ENCODE results near the gene HOXA4.

The HOXA4 gene

DNA sequence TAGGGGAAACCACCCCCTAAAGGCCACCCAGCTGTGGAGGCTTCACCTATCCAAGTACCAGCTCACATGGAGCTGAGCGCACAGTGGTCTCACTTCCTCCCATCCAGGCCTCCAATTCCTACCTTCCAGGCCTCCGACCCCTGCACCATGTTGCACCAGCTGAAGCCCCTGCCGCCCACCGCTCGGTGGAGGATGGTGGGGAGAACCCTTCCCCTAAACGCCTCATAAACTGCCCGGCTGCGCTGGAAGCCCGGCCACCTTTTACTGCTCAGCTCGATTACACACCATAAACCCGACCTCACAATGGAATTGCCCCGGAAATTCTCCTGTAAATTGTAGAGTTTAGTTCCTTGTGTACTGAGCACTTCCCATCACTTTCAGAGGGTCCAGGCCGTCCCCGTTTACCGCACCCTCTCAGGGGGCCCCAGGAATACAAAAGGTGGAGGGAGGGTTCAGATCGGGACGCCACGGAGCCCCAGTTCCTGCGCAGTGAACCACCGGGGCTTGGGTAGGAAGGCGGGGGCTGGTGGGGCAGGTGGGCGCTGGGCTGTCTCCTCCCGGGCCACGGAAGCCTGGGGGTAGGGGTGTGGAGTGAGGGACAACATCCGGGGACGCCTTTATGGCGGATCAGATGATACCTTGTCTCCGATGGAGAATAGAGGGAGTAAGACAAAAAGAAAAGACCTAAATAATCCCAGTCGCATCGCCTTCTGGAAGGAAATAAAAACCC is 27.3 kb upstream of the HOXA4 start:
- DNase-seq, result no peak

DNA sequence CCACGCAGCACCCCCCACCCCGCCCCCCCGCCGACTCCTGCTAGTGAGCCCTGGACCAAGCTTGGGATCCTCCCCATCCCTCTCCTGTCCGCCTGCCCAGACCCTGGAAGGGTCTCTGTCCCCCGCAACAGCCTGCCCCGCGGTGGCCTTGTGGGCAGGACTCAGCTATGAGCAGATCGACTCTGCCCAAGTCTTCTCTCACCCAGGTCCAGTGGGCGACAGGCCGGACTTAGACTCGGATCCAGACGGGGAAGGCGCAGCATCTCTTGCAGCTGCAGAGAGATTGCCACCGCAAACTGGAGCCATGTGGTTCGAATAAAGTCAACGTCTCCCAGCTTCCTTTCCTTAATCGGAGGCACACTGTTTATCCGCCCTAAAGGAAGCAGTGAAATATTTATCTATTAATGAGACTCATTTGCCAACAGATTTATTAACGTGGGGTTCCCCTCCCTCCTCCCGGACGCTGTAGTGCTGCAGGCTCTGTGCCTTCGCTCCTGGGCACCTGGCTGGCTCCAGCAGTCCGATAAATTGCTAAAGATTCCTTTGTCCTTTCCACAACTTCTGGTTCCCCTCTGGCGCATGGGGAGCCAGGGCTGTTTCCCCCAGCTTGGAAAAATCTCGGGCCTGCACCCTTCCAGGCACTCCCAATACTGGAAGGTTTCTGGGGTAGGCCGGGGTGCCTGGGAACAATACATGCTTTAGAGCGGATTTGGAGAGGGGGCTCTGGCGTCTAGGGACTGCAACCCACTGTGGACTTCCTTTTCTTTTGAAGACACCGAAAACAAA is 26.6 kb upstream of the HOXA4 start:
- DNase-seq, result no peak

DNA sequence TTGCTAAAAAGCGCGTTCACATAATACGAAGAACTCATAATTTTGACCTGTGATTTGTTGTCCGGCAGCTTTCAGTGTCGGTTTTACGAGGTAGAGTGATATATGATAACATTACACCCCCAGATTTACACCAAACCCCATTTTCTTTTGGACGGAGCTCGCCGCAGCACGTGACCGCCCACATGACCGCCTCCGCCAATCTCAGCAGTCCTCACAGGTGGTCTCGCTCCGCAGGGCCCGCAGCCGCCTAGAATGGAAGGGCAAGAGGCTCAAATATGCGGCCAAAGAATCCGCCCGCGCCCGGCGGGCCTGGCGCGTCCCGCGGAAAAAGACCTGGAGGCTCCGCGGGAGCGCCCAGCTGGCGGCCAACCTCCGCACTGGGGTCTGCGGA is 25.9 kb upstream of the HOXA4 start, which contains the start of gene HOXA7:
TSS of gene HOXA7 (minus strand) at position 168 of the 391 bp plus-strand sequence. CDS start at position 38, 130 bp downstream.
- peak; percentile 79 for DNase-seq

DNA sequence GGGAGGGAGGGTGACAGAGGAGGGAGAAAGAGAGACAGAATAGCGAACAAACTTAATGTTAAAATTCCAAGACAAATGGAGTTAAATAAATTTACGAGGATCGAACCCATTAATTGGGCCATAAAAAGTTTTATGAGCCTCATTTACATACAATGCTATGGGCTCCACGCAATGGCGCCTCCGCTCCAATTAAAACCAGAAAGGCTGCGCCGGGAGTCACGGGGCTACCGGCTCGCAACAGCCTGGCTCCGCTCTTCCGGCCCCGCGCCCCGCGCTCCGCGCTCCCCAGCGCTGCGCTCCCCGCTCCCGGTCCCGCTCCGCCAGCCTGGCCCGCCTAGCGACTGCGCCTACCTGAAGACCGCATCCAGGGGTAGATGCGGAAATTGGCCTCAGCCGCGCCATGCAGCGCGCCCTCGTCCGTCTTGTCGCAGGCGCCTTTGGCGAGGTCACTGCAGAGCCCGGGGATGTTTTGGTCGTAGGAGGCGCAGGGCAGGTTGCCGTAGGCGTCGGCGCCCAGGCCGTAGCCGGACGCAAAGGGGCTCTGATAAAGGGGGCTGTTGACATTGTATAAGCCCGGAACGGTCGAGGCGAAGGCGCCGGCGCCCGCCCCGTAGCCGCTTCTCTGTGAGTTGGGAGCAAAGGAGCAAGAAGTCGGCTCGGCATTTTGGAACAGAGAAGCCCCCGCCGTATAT is 25.4 kb upstream of the HOXA4 start:
- peak; percentile 65 for DNase-seq

DNA sequence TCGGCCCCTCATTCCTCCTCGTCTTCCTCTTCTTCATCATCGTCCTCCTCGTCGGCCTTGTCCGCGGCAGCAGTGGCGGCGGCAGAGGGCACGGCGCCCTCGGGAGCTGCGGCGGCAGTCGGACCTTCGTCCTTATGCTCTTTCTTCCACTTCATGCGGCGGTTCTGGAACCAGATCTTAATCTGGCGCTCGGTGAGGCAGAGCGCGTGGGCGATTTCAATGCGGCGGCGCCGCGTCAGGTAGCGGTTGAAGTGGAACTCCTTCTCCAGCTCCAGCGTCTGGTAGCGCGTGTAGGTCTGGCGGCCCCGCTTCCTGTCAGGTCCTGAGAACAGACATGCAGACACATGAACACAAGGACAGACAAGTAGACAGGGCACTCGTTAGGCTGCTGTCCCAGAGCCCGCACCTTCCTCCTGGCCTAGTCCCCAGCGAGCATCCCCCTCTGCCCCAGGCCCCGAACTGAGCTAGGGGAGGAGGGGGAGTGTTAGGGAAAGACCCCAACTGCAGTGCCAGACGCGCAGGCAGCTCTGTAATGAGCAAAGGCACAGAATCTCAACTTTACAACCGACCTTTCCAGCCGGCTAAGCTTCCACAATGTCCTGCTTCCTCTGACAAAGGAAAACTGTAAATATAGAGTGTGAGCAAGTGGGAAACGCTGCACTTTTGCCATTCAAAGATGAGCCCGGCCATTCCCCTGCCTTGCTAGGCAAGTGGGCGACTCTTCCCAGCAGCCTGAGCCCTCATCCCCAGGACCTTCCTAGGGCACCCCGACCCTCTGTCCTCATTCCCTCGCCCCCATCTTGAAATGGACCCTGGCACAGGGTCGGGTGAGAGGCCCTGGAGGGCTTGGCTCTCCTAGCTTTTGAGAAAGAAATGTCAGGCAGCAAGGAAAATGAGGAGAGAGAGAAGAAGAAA is 24.6 kb upstream of the HOXA4 start:
- DNase-seq, result no peak

DNA sequence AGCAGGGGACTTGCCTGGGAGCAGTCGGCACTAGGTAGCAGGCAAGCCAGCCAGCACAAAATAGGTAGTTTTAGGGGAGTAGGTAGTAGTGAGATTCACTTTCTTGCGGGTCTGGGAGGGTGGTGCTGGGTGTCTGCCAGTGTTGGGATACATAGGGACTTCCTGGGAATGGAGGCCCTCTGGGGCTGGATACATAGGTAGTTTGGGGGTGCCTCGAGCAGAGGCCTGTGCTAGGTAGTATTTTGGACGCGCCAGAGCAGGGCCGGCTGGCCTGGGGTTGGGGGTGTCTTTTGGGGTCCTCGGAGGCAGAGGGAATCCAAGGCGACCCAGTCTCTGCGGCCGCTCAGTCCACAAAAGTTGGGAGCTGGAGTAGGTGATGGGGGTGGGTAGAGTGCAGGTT is 23.8 kb upstream of the HOXA4 start:
- DNase-seq, result no peak

DNA sequence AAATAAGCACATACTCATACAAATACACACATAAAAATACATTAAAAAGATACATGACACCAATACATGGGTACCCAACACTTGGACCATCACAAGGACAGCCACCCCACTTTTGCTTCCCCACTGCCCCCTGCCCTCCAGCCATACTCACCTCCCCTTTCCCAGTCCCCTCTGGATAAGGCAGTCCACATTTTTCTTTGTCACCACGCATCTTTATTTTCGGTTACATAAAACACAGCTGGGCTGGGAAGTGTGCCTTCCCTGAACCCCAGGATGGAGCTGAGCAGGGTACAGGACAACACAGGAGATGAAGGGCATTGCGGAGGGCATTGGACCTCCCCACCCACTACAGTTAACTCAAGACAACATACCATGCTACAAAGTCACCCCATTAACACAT is 23.0 kb upstream of the HOXA4 start:
- no peak for DNase-seq

DNA sequence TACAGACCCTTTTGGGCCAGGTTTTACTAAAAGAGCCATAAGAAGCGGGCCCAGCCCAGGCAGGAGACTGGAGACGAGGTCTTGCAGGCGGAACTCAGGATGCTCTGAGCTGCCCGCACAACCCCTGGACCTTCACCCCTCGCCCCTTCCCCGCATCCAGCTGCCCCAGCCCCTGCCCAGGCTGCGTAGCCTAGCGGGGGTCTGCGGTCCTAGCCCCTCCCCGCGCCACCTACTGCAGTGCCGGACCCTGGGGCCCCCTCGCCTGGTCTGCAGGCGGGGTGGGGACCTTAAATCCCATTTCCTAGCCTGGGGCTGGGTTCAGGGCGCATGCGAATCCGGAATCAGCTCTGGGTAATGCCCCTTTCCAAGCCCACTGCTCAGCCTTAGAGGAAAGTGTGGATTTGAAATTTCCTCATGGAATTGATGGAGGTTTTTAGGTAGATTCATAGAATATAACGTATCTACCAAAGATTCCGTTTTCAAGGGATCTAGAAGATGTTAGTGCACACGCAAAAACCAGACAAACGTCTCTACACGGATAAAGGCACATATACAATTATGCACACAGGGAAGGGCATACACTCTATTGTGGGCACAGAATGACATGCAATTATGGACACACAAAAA is 22.4 kb upstream of the HOXA4 start:
- DNase-seq, result no peak

DNA sequence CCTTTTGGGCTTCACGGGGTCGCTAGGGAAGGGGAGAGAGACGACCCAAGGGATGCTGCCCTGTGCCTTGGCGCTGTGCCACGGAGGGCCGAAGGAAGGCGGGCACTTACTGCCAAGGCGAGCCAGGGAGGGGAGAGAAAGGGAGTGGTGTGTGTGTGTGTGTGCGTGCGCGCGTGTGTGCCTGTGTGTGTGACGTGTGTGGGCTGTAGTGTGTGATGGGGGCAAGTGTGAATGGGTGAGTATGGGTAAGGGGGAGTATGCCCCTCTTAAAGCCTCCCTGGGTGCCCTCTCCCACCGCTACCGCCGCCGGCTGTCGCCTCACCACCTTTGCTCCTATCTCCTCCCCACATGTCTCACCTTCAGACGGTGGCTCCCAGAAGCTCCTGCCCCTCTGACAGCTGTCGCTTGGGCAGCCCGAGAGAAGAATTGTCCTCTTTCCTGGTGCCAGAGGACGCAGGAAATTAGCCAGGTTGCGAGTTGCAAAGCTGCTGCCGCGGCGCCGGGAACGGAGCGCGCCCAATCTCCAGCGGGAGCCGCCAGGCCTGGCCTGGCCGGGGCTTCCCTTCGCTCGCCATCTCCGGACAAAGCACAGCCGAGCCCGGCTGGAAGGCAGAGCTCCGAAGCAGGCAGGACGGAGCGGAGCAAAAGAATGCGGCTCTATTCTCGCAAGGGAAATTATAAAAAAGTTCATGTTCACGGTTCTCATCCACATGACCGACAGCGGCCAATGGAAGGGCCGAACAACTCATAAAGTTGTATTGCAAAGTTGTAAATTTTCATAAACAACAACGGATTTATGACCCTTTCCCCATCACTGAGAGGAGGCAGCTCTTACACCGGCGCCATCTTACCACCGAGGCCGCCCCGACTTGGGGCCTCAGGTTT is 21.6 kb upstream of the HOXA4 start, which contains the start of gene HOXA3:
TSS of gene HOXA3 (minus strand) at position 653 of the 885 bp plus-strand sequence. CDS start 41,943 bp downstream, outside the sequence.
- peak; percentile 40 for DNase-seq

DNA sequence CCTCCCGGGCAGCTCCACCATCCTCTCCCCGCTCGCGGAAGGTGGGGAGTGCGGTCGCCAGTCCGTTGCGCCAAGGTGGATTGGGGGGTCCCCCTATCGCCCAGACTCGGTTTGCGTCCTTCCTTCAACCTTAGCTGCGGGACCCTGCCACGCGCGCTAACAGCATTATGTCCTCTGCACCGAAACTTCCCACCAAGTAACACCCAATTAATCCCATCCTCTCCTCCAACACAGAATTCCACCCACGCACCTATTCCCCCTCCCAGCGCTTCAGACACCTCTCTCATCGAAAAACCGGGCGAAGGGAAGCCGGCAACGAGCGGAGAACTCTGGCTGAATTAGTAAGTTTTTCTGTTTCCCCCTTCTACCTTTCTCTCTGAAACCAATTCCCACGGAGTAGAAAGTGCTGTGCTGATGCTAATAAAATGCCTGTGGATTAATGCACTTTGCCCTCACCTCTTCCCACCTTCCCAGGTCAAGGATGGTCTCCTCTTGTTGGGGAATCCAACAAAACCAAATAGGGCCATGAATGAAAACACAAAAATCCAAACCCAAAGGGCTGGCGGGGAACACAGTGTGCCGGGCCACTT is 20.9 kb upstream of the HOXA4 start:
- DNase-seq, result no peak

DNA sequence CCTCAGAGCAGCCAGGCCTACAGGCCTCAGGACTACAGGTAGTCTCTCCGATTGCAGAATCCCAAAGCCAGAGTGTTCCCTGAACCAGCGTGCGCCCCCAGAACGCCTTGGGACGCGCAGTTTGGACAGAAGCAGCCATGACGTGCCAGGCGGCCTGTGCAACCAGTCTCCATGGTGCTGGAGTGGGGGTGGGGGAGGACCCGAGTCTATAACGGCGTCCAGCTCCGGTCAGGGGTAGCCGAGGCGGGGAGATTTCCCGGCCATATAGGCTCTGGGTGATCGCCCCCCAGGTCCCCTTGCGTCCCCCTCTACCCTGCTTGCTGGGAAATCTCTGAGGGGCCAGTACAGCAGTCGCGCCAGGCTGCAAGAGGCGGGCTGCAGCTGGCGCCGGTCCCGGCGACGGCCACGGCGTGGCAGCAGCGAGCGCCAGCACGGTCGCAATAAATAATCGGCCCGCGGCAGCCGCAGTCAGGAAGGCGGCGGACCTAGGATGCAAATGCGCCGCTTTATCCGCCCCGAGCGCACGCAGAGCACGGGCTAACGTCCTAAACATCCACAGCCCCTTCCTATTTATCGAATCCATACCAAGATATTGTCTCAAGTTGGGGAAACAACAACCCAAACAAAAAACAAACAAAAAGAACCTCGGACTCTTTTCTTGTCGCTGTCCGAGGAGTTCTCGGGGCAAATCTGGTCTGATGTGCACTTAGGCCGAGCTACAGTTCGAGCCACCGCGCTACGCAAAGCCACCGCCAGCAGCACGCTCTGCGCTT is 20.2 kb upstream of the HOXA4 start:
- peak; percentile 87 for DNase-seq

DNA sequence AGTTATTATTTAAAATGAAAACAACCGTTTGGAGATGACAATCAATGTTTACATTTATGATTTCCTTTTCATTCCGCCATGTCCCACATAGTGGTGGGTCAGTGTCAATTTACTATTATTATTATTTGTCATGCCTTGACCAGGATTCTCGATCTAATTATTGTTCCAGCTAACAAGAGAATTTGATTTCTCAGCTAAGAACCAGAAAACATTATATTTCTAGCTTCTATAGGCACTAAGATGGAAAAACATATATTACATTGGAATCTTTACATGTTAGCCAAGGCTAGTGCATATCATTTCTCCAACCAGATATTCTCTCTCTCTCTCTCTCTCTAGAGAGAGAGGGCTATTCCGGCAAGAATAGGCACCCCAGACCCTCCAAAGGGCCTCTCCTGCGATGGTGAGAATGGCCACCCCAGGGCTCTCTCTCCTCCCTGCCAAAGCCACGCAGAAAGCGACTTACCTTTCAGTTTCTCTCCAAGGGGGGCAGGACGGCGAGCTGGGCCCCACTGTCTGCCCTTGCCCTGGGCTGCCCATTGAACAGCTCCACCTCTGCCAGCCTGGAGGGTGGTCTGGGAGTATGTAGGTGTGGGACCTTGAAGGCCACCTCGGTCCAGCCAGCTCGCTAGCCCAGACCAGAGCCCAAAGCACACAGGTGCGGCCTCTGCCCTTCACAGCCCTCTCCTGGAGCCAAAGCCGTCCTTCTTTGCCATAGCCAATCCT is 19.4 kb upstream of the HOXA4 start:
- no peak for DNase-seq

DNA sequence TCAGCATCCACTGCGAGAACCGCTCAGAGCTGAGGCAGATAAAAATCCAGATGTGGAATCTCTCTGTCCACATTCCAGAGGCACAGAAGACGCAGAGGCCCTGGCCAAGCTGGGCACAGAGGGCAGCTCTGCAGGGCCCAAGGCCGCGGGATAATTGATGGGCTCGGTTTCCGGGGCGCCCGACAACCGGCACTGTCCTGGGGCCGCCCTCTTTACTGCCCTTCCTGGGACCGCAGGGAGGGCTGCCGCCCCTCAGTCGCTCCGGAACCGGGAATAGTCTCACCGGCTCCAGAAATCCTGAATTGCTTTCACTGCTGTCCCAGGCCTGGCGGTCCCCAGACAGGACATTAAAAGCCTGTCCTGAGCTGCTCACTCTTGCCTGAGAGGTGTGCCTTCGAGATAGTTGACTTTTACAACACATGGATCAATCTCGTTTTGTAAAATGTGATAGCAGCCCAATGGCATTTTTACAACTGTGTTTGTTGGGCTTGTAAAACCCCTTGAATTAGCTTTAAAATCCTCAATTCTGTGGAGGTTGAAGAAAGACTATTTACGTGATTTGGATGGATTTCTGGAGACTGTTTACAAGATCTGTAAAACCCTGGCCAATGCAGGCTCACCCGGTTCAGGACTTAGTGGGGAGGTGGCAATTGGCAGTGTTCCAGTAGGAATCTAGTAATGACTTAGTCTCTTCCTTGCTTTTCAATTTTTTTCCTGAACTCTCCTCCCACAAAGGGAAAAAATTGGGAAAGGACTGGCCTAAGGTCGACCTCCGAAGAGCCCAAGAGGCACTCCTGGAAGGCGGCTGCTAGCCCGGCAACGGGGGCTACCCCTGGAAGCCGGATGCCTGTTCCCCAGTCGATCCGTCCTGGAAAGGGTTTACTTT is 18.4 kb upstream of the HOXA4 start:
- peak; percentile 20 for DNase-seq

DNA sequence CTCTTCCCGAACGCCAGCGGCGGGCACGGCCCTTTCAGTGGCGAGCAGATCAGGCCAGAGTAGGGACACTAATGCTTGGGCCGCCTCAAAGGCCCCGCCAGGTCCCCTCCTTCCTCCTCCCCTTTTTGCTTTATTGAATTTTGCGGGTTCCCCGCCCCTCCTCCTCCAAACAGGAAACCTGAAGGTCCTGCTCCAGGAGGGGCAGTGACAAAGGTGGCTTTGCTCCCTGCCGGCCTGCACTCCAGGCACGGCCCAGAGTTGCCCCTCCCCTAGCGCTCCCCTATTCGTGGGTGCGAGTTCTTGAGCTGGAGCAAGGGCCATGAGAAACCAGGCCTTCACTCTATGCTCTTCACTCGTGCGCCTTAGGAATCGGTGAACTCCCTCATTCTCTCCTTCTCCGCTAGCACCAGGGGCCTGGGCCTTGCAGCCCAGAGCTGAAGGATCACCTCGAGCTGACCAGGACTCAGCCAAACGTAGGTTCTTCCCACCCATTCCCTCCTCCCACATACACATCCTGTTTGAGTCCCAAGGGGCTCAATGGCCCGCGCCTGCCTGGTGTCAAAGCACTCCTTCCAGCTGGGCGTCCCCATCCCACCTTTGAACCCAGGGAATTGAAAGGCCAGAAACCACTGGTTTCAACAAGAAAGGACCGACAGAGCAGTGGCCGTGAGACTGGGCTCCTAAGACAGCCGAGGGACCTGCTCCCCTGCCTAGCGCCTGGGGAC is 17.6 kb upstream of the HOXA4 start:
- no peak for DNase-seq

DNA sequence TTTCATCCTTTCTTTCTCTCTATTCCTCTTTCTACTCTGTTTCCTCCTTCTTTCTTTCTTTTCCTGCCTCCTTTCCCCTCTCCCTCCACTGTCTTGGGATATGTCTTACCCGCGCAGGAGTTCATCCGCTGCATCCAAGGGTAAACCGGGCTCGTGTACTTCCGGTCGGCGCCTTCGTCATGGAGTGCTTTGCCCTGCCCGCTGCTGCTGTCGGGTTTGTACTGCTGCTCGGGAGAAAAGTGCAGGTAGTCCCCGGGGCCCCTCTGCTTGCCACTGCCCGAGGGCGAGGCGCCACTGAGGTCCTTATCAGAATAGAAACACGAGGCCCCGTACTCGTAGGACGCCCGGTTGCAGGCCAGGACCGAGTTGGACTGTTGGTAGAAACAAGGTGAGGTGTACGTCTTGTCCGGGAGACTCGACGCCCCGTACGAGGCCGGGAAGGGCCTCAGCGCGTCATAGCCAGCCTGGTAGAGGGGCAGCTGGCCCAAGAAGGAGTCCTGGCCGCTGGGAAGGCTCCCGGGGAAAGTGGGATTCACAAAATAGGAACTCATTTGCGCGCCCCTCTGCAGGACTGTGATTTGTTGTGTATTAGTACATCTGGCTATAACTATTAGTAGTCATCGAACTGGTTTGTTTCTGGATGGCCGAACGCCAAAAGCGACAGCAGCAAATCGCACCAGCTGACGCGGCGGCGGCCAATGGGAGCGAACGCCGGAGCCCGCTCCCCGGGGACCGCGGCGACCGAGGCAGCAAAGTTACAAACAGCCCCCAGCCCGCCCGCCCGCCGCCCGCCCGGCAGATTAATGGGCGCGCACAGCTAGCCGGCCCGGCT is 16.9 kb upstream of the HOXA4 start, which contains the start of gene HOXA6:
TSS of gene HOXA6 (minus strand) at position 576 of the 832 bp plus-strand sequence. CDS start at position 551, 25 bp downstream.
- DNase-seq, result peak; percentile 50
